Activated CD8-positive, alpha-beta memory T cell treated with anti-CD3 and anti-CD28 coated beads, Interleukin-2, amount 50 U/mL, for 24 hours (primary cell): ENCODE measurements around the gene SPAG16.

Experiments
- DNase-seq: peaks from one replicate; pipeline ENCODE4 v3.0.0-alpha.2; 2020; ENCODE audit errors: extremely low read depth

SPAG16 gene

DNA sequence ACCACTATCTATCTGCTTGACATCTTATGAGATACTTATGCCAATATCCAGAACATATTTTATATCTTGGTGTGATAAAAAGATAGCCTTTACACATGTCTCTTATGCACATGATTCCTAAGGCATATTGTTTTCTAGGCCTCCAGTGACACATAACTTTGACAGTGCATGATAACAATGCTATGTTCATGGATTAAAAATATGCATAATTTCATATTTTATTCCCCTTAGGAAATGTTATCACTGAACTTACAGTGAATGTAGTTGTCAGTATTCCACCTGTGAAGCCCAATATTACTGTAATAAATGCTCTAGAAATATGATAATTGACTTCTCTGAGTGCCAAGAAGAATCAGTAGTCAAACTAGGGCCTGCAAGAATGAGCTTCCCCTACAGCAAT, 532.3 kb downstream of the SPAG16 start:
- DNase-seq, result no peak

DNA sequence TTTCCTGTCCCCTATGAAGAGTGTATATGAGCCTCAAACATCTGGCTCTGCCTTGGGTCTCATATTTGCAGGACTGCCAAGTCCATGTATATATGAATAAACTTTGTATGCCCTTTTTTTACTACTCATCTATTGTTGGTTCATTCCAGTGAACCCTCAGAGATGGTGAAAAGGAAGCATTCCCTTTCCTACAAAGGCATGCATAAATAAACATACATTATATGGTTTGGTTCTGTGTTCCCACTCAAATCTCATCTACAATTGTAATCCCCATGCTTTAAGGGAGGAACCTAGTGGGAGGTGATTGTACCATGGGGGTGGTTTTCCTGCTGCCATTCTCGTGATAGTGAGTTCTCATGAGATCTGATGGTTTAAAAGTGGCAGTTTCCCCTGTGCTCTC, 534.2 kb downstream of the SPAG16 start:
- DNase-seq, result no peak

DNA sequence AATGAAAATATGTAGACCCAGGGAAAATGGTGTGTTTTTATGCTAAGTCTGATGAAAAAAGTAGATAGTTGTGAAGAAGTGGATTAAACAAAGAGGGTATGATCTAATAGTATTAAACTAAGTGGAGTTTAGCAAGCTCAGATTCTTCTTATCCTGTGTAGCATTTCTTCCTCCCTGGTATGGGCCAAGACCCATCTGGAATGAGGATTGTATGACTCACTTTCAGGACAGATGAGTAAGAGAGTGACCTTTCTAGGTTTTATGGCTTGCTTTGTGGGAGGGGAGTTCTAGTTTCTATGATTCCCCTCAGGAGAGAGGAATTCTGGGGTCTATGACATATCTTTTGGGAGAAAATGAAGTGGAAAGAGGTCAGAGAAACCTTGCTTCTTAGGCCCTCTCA, 550.1 kb downstream of the SPAG16 start:
- no peak for DNase-seq

DNA sequence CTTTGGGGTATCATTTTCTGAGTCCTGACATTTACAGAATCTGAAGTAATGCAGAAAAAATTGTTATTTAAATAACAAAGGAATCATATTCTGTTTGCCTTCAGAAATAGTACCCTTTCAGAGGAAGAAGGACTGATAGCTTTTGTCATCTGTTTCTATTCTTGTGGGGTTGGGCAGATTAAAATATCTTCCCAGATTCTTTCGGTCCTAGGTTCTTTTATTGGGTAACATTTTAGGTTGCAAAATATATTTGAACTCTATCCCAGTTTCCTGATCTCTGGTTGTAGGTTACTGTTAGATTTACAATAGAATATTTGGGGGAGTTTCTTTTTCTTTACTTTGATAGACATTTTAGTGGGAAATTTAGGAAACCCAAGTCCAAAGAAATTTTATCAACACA, 550.5 kb downstream of the SPAG16 start:
- no peak for DNase-seq

DNA sequence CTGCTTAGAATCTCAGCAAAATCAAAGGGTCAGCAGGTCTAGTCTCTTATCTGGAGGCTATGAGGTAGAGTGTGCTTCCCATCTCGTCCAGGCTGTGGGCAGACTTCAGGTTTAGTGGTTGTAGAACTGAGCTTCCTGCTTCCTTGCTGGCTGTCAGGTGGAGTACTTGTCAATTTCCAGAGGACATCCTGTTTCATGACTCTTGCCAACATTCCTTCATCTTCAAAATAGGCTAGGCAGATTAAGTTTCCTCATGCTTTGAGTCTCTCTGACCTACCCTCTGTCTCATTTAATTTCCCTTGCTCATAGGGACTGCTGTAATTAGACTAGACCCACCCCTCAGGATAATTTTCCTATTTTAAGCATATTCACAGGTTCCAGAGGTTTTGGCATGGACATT, 562.6 kb downstream of the SPAG16 start:
- no peak for DNase-seq

DNA sequence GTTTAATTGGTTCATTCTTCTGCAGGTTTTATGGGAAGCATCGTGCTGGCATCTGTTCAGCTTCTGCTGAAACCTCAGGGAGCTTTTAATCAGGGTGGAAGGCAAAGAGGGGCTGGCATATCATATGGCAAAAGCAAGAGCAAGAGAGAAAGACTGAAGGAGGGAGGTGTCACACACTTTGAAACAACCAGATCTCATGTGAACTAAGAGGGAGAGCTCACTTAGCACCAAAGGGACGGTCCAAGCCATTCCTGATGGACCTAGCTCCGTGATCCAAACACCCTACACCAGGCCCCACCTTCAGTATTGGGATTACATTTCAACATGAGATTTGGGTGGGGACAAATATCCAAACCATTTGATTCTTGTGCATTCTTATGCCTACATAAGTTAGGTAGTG, 563.1 kb downstream of the SPAG16 start:
- no peak for DNase-seq

DNA sequence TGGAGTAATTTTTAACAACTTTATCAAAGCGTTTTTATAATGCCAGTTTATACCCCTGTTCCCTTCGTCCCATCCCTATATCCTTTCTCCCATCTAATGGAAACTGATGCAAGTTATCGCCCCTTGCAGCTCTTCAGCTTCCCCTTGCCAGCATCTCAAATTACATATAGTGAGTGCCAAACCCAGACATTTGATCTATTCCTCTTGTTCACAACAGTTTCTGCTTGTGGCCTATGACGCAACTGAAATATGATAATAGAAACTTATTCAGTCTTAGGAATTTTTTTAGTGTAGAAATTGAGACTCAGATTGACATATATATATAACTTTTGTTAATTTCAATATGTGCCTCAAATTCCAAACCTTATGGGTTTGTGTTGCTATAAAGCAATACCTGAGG, 564.4 kb downstream of the SPAG16 start:
- DNase-seq, result no peak

DNA sequence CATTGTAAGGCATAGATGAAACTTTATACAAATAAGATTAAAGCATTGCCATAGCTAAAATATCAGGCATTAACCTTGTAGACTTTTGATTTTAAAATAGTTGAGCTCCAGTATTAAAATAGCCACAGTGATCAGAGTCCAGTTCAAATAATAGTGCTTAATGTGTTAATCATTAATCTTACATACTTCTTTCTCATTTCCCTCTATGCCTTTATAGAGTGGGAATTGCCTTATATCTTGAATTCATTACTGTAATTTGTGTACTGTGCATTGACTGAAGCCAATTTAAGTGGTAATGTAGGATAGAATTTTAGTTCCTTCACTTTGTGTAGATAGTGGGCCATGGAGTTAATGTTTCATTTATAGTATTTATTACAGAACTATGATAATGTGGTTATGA, 577.4 kb downstream of the SPAG16 start:
- no peak for DNase-seq

DNA sequence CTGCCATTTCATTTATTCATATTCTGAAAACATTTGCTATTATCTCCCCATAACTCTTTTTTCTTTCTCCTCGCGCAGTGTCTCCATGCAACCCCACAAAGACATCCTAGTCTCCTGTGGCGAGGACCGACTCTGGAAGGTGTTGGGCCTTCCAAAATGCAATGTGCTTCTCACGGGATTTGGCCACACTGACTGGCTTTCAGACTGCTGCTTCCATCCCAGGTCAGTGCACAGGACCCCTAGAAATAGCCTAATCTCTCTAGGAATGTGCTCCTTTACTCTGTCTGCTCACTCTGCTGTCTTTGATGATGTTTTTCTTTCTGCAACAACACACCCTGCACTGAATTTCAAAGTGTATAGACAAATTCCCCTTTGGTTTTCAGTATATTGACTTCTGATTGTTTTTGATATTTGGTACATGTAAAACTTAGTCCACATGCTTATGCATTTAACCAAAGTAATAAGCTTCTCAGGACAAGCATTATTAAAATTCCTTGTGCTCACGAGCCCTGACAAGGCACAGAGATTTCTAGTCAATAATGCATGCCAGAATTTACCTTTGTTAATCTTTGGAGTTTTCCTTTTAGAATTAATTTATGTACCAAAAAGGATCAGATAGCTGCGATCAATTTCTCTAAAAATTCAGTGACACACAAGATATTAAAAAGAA, 578.3 kb downstream of the SPAG16 start:
- no peak for DNase-seq

DNA sequence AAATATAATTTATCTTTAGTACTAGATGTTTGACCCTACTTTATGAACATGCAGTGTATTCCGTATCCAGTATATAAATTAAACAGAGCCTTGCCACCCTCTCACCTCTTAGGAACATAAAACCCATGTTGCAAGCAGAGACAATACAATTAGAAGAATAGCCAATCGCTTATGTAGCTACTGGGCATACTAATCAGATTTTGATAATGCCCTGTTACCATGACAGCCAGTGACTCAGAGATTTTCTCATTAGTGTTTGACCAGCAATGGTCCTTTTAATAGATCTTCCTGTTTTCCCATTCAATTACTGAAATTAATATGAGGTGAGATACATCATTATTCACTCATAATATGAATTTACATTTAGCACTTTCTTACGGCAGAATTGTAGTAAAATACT, 579.3 kb downstream of the SPAG16 start:
- DNase-seq, result no peak

DNA sequence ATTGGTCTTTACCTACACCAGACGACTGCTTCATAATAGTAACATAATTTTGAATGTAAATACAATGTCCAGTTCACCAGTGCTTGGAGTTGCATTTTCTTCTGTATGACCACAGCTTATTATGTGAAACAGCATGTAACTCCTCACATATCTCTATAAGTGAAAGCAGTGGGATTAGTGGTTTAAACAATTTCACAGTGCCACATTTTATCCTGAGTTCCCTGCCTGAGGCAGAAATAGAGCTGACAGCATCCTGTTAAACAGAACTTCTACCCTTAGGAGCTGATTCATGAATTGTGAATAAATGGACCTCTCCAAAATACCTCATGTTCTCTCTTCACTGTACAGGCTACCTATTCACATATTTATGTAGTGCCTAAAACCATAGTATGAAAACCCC, 584.3 kb downstream of the SPAG16 start:
- no peak for DNase-seq

DNA sequence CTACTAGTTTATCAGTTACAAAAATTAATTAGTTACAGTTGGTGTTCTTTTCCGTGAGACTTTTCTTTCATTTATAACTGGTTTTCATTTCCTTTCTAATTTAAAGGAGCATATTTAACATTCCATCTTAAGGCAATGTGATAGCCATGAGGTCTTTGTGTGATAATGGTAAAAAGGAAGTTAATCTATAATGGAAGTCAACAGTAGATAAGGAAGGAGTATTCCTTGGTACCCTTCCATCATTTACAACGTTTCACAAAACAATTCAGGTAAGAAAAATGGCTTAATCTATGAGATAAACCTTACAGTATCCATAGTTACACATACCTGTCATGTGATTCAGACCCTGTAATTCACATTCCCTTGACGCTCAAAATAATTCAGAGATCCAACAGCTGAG, 601.2 kb downstream of the SPAG16 start:
- DNase-seq, result no peak

DNA sequence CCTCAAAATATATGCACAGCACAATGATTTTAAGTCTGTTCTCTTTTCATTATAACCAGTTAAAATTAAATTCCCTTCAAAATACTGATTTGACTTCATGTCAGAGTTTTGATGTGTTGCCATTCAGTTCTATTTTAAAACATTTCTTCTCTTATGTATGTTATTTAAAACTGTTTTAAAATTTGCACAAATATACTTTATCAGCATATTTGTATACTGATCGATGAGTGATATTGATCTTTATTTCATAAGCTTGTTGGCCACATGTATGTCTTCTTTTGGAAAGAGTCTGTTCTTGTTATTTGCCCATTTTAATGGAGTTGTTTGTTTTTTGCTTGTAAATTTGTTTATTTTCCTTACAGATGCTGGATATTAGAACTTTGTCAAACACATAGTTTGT, 630.2 kb downstream of the SPAG16 start:
- DNase-seq, result no peak

DNA sequence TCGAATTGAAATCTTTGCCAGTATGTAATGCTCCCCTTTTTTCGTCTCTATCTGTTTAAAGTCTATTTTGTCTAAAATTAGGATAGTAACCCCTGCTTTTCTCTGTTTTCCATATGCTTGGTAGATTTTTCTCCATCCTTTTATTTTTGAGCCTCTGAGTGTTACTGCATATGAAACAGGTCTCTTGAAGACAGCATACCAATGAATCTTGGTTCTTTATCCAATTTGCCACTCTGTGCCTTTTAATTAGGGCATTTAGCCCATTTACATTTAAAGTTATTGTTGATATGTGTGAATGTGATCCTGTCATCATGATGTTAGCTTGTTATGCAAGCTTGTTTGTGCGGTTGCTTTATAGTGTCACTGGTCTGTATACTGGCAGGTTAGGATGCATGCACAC, 635.8 kb downstream of the SPAG16 start:
- no peak for DNase-seq

DNA sequence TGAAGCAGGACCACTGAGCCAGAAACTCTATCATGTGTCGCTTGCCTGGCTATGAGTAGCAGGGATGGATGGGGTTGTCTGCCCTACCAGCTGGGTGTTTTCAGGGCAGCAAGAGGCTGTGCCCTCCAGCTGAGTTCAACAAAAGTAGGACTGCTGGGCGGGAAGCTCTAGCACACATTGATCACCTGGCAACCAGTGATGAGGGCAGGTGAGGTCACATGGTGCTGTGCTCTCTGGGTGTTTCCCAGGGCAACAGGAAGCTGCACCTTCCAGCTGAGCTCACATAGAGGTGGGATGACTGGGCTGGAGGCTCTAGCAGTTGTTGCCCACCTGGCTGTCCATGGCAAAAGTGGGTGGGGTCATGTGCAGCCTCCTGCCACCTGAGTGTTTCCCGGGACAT, 639.3 kb downstream of the SPAG16 start:
- DNase-seq, result no peak

DNA sequence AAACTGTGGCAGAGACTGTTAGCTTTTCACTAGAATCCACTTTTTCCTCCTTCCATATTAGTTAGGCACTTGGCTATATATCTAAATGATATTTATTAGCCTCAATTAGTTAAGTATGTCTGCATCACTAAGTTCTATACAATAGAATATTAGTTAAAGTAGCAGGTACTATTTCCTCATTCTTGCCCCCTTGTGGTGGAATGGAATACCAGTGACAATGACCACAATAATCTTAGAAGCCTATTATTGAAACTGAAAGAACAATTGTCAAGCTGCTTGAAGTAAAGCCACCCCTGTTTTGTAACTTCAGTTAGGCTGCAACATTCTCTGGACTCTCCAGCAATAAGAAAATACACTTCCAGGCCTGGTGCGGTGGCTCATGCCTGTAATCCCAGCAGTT, 650.3 kb downstream of the SPAG16 start:
- DNase-seq, result no peak

DNA sequence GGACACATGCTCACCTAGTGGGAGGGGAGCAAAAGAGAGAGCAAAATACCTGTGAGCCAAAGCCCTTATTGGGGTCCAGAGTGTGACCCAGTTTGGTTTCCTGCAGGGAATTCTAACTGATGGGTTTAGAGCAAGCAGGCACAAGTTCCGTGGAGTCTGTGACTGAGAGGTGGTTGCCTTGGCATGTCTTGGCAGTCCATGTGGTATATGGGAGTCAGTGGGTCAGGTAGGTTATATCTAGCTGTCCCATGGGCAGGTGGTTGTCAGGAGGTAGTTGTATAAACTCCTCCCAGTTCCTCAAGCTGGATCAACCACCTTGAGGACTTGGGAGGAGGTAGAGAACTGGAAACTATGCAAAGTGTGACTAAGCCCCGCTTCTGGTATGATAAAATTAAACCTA, 673.8 kb downstream of the SPAG16 start:
- no peak for DNase-seq

DNA sequence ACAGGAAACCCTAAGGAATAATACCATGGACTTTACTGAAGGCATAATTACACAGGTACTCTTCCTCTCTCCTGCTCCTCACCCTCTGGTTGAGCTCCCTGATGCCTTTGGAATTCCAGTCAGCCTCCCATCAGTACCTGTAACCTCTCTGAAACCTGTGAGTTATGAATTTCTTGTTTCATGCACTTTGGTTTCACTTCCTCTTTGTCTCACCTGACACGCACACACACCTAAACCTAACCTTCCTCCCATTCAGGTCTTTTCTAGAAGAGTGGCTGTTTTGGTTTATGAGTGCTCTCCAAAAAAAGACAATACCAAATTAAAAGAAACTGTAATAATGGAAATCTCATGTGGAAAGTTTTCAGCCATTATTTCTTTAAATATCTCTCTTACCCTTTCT, 675.3 kb downstream of the SPAG16 start:
- DNase-seq, result no peak

DNA sequence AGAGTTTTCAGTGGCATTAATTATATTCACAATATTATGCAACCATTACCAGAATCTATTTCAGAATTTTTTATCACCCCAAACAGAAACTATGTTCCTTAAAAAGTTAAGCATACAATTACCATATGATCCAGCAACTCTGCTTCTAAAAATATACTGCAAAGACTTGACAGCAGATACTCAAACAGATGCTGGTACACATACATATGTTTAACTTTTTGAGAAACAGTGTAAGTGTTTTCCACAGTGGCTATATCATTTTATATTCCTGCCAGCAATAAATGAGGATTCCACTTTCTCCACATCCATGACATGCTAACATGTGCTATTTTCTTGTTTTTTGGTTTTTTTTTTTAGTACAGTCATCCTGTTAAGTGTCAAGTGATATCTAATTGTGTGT, 687.3 kb downstream of the SPAG16 start:
- no peak for DNase-seq

DNA sequence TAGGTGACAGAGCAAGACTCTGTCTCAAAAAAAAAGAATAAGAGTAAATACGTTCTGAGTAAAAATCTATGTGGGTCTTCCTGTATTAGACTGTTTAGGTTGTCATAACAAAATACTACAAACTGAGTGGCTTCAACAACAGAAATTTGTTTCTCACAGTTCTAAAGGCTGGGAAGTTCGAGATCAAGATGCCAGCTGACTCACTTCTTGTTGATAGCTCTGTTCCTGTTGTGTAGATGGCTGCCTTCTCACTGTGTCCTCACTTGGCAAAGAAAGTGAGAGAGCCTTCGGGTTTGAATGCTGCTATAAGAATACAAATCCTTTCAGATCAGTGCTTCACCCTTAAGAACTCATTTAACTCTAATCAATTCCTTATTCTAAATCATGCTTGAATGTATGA, 696.6 kb downstream of the SPAG16 start:
- DNase-seq, result no peak

DNA sequence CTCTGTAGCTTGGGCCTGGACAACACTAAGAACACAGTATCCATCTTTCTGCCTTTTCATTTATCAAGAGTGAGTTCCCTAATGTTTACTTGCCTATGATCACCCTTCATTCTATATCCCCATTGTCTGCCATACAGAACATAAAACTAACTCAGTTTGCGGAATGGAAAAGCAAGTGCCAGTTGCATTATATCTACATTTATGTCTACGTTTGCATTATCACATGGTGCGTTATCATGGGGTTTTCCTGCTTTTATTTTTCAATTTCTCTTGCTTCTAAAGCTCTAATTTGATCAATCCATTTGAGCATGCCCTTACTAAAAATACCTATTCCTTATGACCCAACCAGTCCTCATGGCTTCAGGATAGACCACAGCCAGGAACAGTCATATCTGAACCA, 704.9 kb downstream of the SPAG16 start:
- DNase-seq, result no peak

DNA sequence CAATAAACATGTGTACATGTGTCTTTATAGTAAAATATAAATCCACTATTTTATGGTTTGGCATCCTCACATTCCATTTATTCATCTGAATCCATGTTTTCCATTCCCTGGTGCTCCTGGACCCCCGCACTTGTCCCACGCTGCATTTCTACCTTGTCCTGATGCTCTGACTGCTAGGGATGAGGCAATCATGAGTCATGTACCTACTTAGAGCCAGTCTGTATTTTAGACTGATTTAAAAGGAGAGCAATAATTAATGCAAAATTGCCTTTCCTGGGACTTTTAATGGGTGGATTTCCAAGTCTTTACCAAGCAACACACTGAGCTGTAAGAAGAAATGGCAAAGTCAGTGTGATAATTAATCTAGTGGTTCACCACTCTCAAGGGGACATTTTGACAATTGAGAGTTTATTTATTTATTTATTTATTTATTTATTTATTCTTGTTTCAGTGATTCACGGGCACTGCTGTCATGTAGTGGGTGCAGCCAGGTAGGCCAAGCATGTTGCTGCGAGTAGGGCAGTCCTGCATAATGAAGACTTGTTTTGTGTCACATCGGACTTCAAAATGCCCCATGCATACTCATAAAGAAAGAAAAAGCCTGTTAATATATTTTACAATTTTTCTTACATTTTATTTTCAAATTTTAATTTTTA, 707.3 kb downstream of the SPAG16 start:
- no peak for DNase-seq

DNA sequence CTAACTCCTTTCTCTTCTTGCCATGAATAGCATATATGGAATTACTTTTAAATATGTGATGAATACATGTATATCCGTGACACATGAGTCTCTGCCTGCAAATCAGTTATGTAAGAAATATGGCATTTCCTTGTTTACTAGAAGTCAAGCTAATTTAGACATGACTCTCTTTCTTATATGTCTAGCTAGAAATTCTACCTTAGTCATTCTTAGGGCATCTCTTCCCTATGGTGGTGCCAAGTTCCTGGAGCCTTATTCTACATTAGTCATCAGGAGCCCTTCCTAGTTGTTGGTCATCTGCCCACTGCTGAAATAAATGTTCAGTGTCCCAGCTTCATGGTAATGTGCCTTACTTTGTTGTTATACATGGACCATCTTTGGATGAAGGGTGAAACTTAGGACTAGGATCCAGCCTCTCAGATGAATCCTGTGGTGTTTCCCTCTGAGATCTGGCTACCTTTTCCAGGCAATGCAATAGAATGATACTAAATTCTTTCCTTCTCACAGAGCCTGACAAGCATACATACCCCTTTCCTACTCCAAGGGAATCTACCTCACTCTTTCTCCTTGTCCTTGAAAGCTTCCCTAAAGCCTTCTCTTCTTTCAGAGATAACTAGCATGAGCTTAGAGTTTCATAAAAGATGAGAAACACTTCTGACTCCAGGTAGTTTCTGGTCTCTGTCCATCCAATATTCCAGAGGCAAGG, 711.3 kb downstream of the SPAG16 start:
- no peak for DNase-seq
